ENCODE measurements around the gene FNDC7.

GRCh38 chr1:108718927-108719655 lies 6.4 kb downstream of the FNDC7 start:
- TF ChIP-seq RAD21 (IDR thresholded peaks at IDR 0.05; ENCODE audit: low read depth), result no peak
- TF ChIP-seq TAF1 (IDR thresholded peaks at IDR 0.05; ENCODE audit: low read depth), result no peak
- TF ChIP-seq MAX (IDR thresholded peaks at IDR 0.05), result no peak
- no peak for TF ChIP-seq USF1 (IDR thresholded peaks at IDR 0.05)
- no peak for TF ChIP-seq EP300 (IDR thresholded peaks at IDR 0.05; ENCODE audit: borderline replicate concordance)
- TF ChIP-seq YY1 (IDR thresholded peaks at IDR 0.05; ENCODE audit: low read depth), result no peak
- no peak for TF ChIP-seq TEAD4 (IDR thresholded peaks at IDR 0.05)
- no peak for TF ChIP-seq TCF12 (IDR thresholded peaks at IDR 0.05; ENCODE audit: low read depth)

Data from Ishikawa (cell line).